Endothelial cell of umbilical vein (primary cell): ENCODE data around the gene MAP6. TPM values are rescaled to one million over a fixed set of nuclear protein-coding genes. Genes with fewer than 3 reads are reported as not detected.

Source experiments
- BruUV-seq: library from RNA; stranded (reverse); fragments of 400-500 nt; replicated peaks from 2 replicates; lab custom pipeline; 2021; lab: Mats Ljungman, UMichigan
- CTCF ChIA-PET: fragments of 300-600, 350-600 bp; sonication (Branson Sonifier 250); formaldehyde crosslinking; loops from one replicate; lab custom pipeline; 2021; ENCODE audit warnings: antibody characterized with exemption, inconsistent platforms; lab: Charles Lee
- POLR2A ChIA-PET: fragments of 300-600, 350-600 bp; sonication (Branson Sonifier 250); formaldehyde crosslinking; loops from one replicate; lab custom pipeline; 2021; ENCODE audit warnings: antibody characterized with exemption, inconsistent platforms; lab: Charles Lee
- DNase-seq: peaks from one replicate; pipeline ENCODE4 v3.0.0-alpha.2; 2011; ENCODE audit warnings: low read depth, low spot score
- FAIRE-seq: peaks from 2 replicates; lab custom pipeline; 2011; peaks lifted over from hg19 to GRCh38; lab: Jason Lieb, UNC
- H2AFZ ChIP-seq: 2 replicates; pipeline ENCODE4 v1.6.0; 2012; ENCODE audit warnings: low read depth, low read length, control low read depth, inconsistent platforms
- H3K27ac ChIP-seq: 2 replicates; pipeline ENCODE4 v1.5.1; 2011; ENCODE audit warnings: low read depth, mild to moderate bottlenecking, control low read depth, low read length, moderate library complexity; ENCODE audit not compliant: insufficient read depth
- H3K27me3 ChIP-seq, 2 experiments: 2 replicates each; pipeline versions ENCODE4 v1.6.0 to v1.6.1; 2011; ENCODE audit warnings: low read length in 2 of 2, mixed read lengths in 1 of 2; ENCODE audit not compliant: control insufficient read depth in 2 of 2, insufficient read depth in 2 of 2
- H3K36me3 ChIP-seq, 2 experiments: 2 replicates in 1 of 2; 3 replicates in 1 of 2; pipeline ENCODE4 v1.5.1; 2011; ENCODE audit warnings: low read length in 2 of 2, mild to moderate bottlenecking in 1 of 2, moderate library complexity in 1 of 2; ENCODE audit not compliant: control insufficient read depth in 2 of 2, insufficient read depth in 2 of 2; ENCODE audit errors: extremely low read depth in 1 of 2
- H3K4me1 ChIP-seq: 3 replicates; pipeline ENCODE4 v1.5.1; 2011; ENCODE audit warnings: mild to moderate bottlenecking, low read length; ENCODE audit not compliant: control insufficient read depth, insufficient read depth; ENCODE audit errors: extremely low read depth
- H3K4me2 ChIP-seq: 2 replicates; pipeline ENCODE4 v1.6.1; 2011; ENCODE audit warnings: low read length, control low read depth, mixed read lengths; ENCODE audit not compliant: insufficient read depth
- H3K4me3 ChIP-seq, 3 experiments: fragments of 200-600 bp in 1 of 3; sonication (generic), shearing (Covaris generic) in 1 of 3; replicated peaks in 1 of 3; 2 replicates each; pipeline ENCODE4 v1.5.1; 2011 to 2016; ENCODE audit warnings: control low read depth in 3 of 3, low read length in 3 of 3, mild to moderate bottlenecking in 2 of 3, inconsistent platforms in 1 of 3, low read depth in 1 of 3, moderate library complexity in 1 of 3; ENCODE audit not compliant: insufficient read depth in 1 of 3
- H3K79me2 ChIP-seq: 2 replicates; pipeline ENCODE4 v1.6.0; 2012; ENCODE audit warnings: low read length, inconsistent platforms; ENCODE audit not compliant: control insufficient read depth, insufficient read depth
- H3K9ac ChIP-seq: replicated peaks from 2 replicates; pipeline ENCODE3; 2011; ENCODE audit warnings: low read length, control low read depth; ENCODE audit not compliant: insufficient read depth; ENCODE audit errors: extremely low read depth
- H3K9me1 ChIP-seq: replicated peaks from 3 replicates; pipeline ENCODE4 v1.6.0; 2011; ENCODE audit warnings: mild to moderate bottlenecking, low read length; ENCODE audit not compliant: control insufficient read depth, insufficient read depth; ENCODE audit errors: extremely low read depth
- H3K9me3 ChIP-seq: replicated peaks from 2 replicates; pipeline ENCODE4 v1.5.1; 2012; ENCODE audit warnings: low read length, inconsistent platforms; ENCODE audit not compliant: control insufficient read depth, insufficient read depth
- H4K20me1 ChIP-seq: replicated peaks from 2 replicates; pipeline ENCODE3; 2011; ENCODE audit warnings: mild to moderate bottlenecking, low read length; ENCODE audit not compliant: control insufficient read depth, insufficient read depth; ENCODE audit errors: extremely low read depth
- CTCF ChIP-seq, 2 donors: IDR thresholded peaks; 1 replicate in 1 of 2; 2 replicates in 1 of 2; pipeline ENCODE4 v1.5.1; 2011; ENCODE audit warnings: low read length in 2 of 2, mild to moderate bottlenecking in 2 of 2, moderate library complexity in 2 of 2, control low read depth in 1 of 2, inconsistent platforms in 1 of 2, low read depth in 1 of 2; ENCODE audit not compliant: insufficient read depth in 1 of 2; ENCODE audit errors: extremely low read depth in 1 of 2
- EZH2 ChIP-seq: IDR thresholded peaks from 2 replicates; pipeline ENCODE4 v1.6.1; 2012; ENCODE audit warnings: borderline replicate concordance, low read depth, mild to moderate bottlenecking, moderate library complexity, low read length, inconsistent platforms; ENCODE audit not compliant: severe bottlenecking
- FOS ChIP-seq: IDR thresholded peaks from 2 replicates; pipeline ENCODE4 v1.6.1; 2011; ENCODE audit warnings: mild to moderate bottlenecking, low read length, moderate library complexity, borderline replicate concordance; ENCODE audit not compliant: insufficient read depth
- GATA2 ChIP-seq: IDR thresholded peaks from 2 replicates; pipeline ENCODE4 v1.7.0; 2011; ENCODE audit warnings: low read depth, mild to moderate bottlenecking, moderate library complexity, mixed read lengths, low read length; ENCODE audit not compliant: insufficient read length, insufficient read depth
- JUN ChIP-seq: IDR thresholded peaks from 2 replicates; pipeline ENCODE4 v1.6.1; 2011; ENCODE audit warnings: borderline replicate concordance, low read depth; ENCODE audit not compliant: insufficient read length, insufficient read depth
- MAX ChIP-seq: IDR thresholded peaks from 2 replicates; pipeline ENCODE4 v1.6.1; 2011; ENCODE audit not compliant: insufficient read depth, insufficient read length
- MYC ChIP-seq: IDR thresholded peaks from one replicate; pipeline ENCODE4 v1.6.1; 2011; ENCODE audit warnings: mild to moderate bottlenecking, low read depth, low read length
- POLR2A ChIP-seq: IDR thresholded peaks from 2 replicates; pipeline ENCODE4 v1.6.1; 2012; ENCODE audit warnings: low read depth, mild to moderate bottlenecking, control low read depth, low read length
- POLR2AphosphoS5 ChIP-seq: IDR thresholded peaks from 2 replicates; pipeline ENCODE4 v1.6.1; 2012; ENCODE audit warnings: low read depth, mild to moderate bottlenecking, control low read depth, low read length, moderate library complexity; ENCODE audit not compliant: insufficient read depth
- dilution Hi-C: fragments of 300-500 bp; cut with MboI; formaldehyde crosslinking; loops from one replicate; pipeline ENCODE4 v1.15.0; 2019; ENCODE audit warnings: low sequenced_read_pairs; ENCODE audit not compliant: extremely low pct_ligation_motif_present
- intact Hi-C: fragments of 100-400 bp; cut with micrococcal nuclease; formaldehyde crosslinking; loops from one replicate; pipeline ENCODE4 v1.10.0; 2022
- polyA plus RNA-seq, 4 experiments: library from polyadenylated mRNA; depleted of rRNA in 3 of 4; stranded (reverse) in 3 of 4; unstranded in 1 of 4; fragments of >200 nt; gene quantifications; 2 replicates each; pipeline versions ENCODE4 v1.2.1 to v1.2.3, GENCODE V29; 2011 to 2012; ENCODE audit warnings: missing spikeins in 1 of 4
- total RNA-seq: library from RNA; stranded (reverse); gene quantifications from 2 replicates; pipeline ENCODE4 v1.2.3, GENCODE V29; 2021

MAP6 gene
- total and polyA plus RNA-seq, 2 donors (not counting 3 experiments of a cell fraction or from before 2014, with no cell fraction given), result 0.12 TPM; not detected in 1

- Histone ChIP-seq H3K27me3 (no peaks in the 10 kb centered on the region), H3K9ac (no peak overlapping the region), H4K20me1 (no peaks in the 10 kb centered on the region), H3K9me1 (no peaks in the 10 kb centered on the region), H2AFZ (no peak overlapping the region), H3K36me3 (no peaks in the 10 kb centered on the region), H3K4me1 (peaks cover 8% of the 10 kb centered on the region), H3K79me2 (no peaks in the 10 kb centered on the region), H3K4me2 (no peak overlapping the region), H3K9me3 (no peaks in the 10 kb centered on the region), H3K4me3 (no peak overlapping the region), H3K27ac (no peak overlapping the region)
- dilution Hi-C loops, result no loop called here
- FAIRE-seq (no peak), DNase-seq (no peak)
- intact Hi-C loops, result no loop called here
- no peak for TF ChIP-seq CTCF (IDR thresholded peaks at IDR 0.05; ENCODE audit: extremely low read depth in 1 of 2, insufficient read depth in 1 of 2, low read depth in 1 of 2, low read length in 2 of 2)
- no peak for TF ChIP-seq POLR2AphosphoS5
- no peak for TF ChIP-seq POLR2A
- TF ChIP-seq EZH2, result no peak
- no peak for TF ChIP-seq MAX
- TF ChIP-seq GATA2, result no peak
- no peak for TF ChIP-seq JUN
- TF ChIP-seq MYC, result no peak
- no peak for TF ChIP-seq FOS
- ChIA-PET POLR2A (no interaction called here), CTCF (interaction anchor here (0.9 to 2.7 kb wide), 3 partner anchors 10 to 94 kb away, joined by 5 to 16 read pairs (median 5); no protein-coding TSS in a partner anchor)
- BruUV-seq, result no TSS peak
Measured at GRCh38 chr11:75611823-75612222, 57.0 kb downstream of the MAP6 start.
